Cardiac fibroblast (primary cell): Measurements from ENCODE around the gene TNIK.

Experiments used
- DNase-seq, 2 donors: peaks; one replicate each; pipeline versions ENCODE4 v3.0.0 to v3.0.0-alpha.2; 2010; ENCODE audit warnings: low read depth in 2 of 2
- H3K4me3 ChIP-seq, 2 donors: replicated peaks in 1 of 2; 1 replicate in 1 of 2; 2 replicates in 1 of 2; pipeline ENCODE4 v1.5.1; 2011; ENCODE audit warnings: low read depth in 2 of 2, low read length in 2 of 2, mild to moderate bottlenecking in 2 of 2, moderate library complexity in 1 of 2
- TF ChIP-seq, protein P1 (sequence below): IDR thresholded peaks from one replicate; pipeline ENCODE4 v1.5.1; 2011; ENCODE audit warnings: low read depth, mild to moderate bottlenecking, low read length, inconsistent platforms

The TNIK gene

DNA sequence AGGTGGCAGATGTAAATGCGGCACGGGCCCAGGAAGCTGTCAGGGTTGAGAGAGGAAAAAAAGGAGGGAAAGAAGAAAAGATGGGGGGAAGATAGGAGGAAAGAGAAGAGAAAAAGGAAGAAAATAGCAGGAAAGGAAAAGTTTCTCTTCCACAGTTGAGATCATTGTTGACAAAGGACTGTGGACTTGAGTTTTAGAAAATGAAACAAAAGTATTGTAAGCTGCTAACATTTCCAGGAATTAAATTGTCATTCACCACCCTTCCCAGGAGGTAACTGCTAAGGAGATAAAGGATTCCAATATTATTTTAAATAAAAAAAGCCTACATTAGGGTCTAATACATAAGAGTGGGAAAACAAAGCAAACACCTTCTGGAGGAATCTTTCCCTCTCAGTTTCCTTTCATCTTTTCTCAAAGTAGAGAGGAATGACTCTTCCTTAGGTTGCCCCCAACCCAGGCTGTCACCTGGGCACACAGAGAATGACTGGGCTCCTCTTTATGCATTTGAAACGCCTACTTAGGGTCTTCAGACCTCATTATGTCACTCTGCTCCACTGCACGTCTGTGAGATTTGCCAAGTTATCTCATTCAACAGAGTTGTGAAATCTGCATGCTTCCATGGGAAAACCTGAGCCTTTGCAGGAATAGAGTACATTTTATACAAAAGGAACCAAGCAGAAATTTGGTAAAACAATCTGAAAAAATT, 194.0 kb downstream of the TNIK start:
- no peak overlapping the region for H3K4me3 ChIP-seq
- TF ChIP-seq, protein P1, sequence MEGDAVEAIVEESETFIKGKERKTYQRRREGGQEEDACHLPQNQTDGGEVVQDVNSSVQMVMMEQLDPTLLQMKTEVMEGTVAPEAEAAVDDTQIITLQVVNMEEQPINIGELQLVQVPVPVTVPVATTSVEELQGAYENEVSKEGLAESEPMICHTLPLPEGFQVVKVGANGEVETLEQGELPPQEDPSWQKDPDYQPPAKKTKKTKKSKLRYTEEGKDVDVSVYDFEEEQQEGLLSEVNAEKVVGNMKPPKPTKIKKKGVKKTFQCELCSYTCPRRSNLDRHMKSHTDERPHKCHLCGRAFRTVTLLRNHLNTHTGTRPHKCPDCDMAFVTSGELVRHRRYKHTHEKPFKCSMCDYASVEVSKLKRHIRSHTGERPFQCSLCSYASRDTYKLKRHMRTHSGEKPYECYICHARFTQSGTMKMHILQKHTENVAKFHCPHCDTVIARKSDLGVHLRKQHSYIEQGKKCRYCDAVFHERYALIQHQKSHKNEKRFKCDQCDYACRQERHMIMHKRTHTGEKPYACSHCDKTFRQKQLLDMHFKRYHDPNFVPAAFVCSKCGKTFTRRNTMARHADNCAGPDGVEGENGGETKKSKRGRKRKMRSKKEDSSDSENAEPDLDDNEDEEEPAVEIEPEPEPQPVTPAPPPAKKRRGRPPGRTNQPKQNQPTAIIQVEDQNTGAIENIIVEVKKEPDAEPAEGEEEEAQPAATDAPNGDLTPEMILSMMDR, result no peak
- DNase-seq, result peak in 1 of 2 donors; percentile 60

GRCh38 chr3:171264758-171265157, 195.4 kb downstream of the TNIK start:
- TF ChIP-seq, protein P1, result no peak

DNA sequence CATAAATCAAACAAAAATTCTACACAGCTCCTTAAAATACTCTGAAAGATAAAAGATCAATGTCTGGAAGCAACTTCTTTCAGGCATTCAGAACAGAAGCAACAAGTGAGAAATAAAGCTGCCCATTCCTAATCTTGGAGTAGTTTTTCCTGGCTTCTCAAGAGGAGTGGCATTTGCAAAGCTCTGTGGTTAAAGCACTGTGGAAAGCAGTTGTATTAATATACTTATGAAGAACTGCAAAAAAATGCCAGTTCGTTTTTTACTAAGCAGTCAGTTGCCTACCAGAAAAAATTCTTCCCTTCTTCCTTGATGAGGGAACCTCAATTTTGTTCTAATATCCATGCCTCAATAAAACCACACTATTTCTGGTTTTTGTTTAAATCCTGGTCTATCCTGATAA, 197.8 kb downstream of the TNIK start:
- H3K4me3 ChIP-seq, result no peak overlapping the region
- peak in 1 of 2 donors; percentile 26 for DNase-seq
- TF ChIP-seq, protein P1, result no peak

More at GRCh38 chr3:171264758-171265157, 195.4 kb downstream of the TNIK start:
- no peak overlapping the region for H3K4me3 ChIP-seq
- no peak for DNase-seq

DNA sequence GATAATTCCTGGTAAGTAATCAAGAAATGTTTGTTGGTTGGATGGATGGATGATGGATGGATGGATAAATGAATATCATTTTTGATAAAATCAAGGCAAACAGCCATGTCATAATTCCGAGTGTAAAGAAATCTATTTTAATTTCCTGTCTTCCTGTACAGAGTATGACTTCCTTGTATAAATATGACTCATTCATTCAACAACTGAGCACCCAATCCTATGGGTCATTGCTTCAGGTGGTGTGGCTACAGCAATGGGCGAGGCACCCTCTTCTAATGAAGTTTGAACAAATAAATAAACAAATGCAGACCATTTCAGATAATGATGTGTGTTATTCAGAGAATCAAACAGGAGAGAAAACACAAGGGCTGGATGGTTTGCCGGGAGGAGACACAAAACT, 198.7 kb downstream of the TNIK start:
- DNase-seq, result peak in 1 of 2 donors; percentile 53
- no peak overlapping the region for H3K4me3 ChIP-seq
- TF ChIP-seq, protein P1, result no peak

GRCh38 chr3:171260899-171261298, 199.3 kb downstream of the TNIK start:
- H3K4me3 ChIP-seq, result no peak overlapping the region
- TF ChIP-seq, protein P1, result no peak
- DNase-seq, result no peak

DNA sequence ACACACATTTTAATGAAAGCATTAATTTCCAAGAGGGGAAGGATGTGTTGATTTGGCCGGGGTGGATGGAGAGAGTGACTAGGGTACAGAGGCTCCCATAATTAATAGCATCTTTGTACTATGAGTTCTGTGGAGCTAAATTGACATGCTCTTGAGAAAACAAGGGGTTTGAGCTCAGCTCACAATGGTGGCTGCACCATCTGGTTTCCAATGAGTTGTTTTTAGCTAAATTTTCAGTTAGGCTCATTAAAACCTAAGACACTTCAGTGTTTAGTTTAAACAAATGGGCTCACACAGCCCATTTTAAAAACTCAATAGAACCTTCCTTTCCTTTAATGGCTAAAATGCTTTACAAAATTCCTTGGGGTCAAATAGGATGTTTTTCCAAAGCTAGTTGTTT, 199.7 kb downstream of the TNIK start:
- H3K4me3 ChIP-seq, result no peak overlapping the region
- TF ChIP-seq, protein P1, result no peak
- DNase-seq, result no peak

DNA sequence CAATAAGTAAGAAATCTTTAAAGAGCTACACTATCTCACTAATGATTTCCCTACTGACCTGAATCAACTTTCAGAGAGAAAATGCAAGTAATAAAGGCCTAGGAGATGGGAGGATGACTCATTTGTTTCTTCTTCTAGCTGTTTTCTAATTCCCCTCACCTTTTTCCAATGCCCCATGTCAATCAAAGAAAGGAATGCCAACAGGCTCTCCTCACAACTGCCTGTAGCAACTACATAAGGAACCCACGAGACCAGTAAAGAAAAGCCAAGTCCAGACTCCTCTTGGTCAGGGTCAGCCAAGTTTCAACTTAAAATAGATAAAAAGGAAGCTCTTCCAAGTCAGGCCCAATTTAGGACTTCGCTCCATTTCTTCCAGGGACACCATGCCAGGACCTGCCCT, 201.9 kb downstream of the TNIK start:
- TF ChIP-seq, protein P1, result no peak
- DNase-seq, result peak in 1 of 2 donors; percentile 34
- H3K4me3 ChIP-seq, result no peak overlapping the region
